ENCODE measurements around the gene CEND1.

GRCh38 chr11:762421-763072, 27.3 kb downstream of the CEND1 start:
- TF ChIP-seq POLR2A (IDR thresholded peaks at IDR 0.05; ENCODE audit: low read depth, low read length) (peak; percentile 10), EZH2 (IDR thresholded peaks at IDR 0.05; ENCODE audit: borderline replicate concordance, low read depth, low read length, severe bottlenecking) (no peak), CTCF (IDR thresholded peaks at IDR 0.05; ENCODE audit: extremely low read depth in 1 of 2, insufficient read depth in 1 of 2, low read depth in 1 of 2, low read length in 2 of 2) (no peak), POLR2AphosphoS5 (IDR thresholded peaks at IDR 0.05; ENCODE audit: insufficient read depth, low read depth, low read length) (no peak), GATA2 (IDR thresholded peaks at IDR 0.05; ENCODE audit: insufficient read depth, insufficient read length, low read depth, low read length) (no peak), MAX (IDR thresholded peaks at IDR 0.05; ENCODE audit: insufficient read depth, insufficient read length) (no peak), MYC (IDR thresholded peaks at IDR 0.05; ENCODE audit: low read depth, low read length) (no peak), FOS (IDR thresholded peaks at IDR 0.05; ENCODE audit: borderline replicate concordance, insufficient read depth, low read length) (no peak)
